Trophoblast cell (in vitro differentiated cells and primary cell): ENCODE measurements around the gene CRB2.

Experiments used
- DNase-seq, 2 donors: peaks; one replicate each; pipeline ENCODE4 v3.0.0-alpha.2; 2016
- H2AFZ ChIP-seq: 2 replicates; pipeline ENCODE4 v1.6.1; 2013; ENCODE audit warnings: low read length, moderate library complexity, mild to moderate bottlenecking; ENCODE audit not compliant: insufficient read depth, poor library complexity
- H2AK5ac ChIP-seq: 2 replicates; pipeline ENCODE4 v1.6.1; 2013; ENCODE audit warnings: mild to moderate bottlenecking, low read length
- H2BK120ac ChIP-seq: 2 replicates; pipeline ENCODE4 v1.6.1; 2013; ENCODE audit warnings: low read length, mild to moderate bottlenecking, moderate library complexity; ENCODE audit not compliant: insufficient read depth, poor library complexity
- H2BK12ac ChIP-seq: 2 replicates; pipeline ENCODE4 v1.6.1; 2013; ENCODE audit warnings: mild to moderate bottlenecking, low read length, moderate library complexity
- H2BK5ac ChIP-seq: 2 replicates; pipeline ENCODE4 v1.6.1; 2013; ENCODE audit warnings: low read length, low read depth, moderate library complexity, mild to moderate bottlenecking; ENCODE audit not compliant: poor library complexity
- H3K14ac ChIP-seq: 2 replicates; pipeline ENCODE4 v1.6.1; 2013; ENCODE audit warnings: mild to moderate bottlenecking, low read length
- H3K18ac ChIP-seq: 2 replicates; pipeline ENCODE4 v1.6.1; 2013; ENCODE audit warnings: mild to moderate bottlenecking, low read length
- H3K23ac ChIP-seq: 2 replicates; pipeline ENCODE4 v1.6.1; 2013; ENCODE audit warnings: low read length
- H3K27ac ChIP-seq: 2 replicates; pipeline ENCODE4 v1.5.1; 2013; ENCODE audit warnings: low read depth, mild to moderate bottlenecking, inconsistent platforms, low read length, moderate library complexity
- H3K27me3 ChIP-seq: 2 replicates; pipeline ENCODE4 v1.6.1; 2013; ENCODE audit warnings: inconsistent platforms, mild to moderate bottlenecking, low read length, moderate library complexity; ENCODE audit not compliant: insufficient read depth
- H3K36me3 ChIP-seq, 2 experiments: 1 replicate in 1 of 2; 2 replicates in 1 of 2; pipeline ENCODE4 v1.6.1; 2013; ENCODE audit warnings: low read length in 2 of 2, mild to moderate bottlenecking in 2 of 2, moderate library complexity in 1 of 2; ENCODE audit not compliant: insufficient read depth in 2 of 2, control insufficient read depth in 1 of 2
- H3K4ac ChIP-seq: 2 replicates; pipeline ENCODE4 v1.6.1; 2013; ENCODE audit warnings: low read depth, mild to moderate bottlenecking, low read length, moderate library complexity
- H3K4me1 ChIP-seq, 2 experiments: 1 replicate in 1 of 2; 2 replicates in 1 of 2; pipeline ENCODE4 v1.6.1; 2013; ENCODE audit warnings: low read length in 2 of 2, mild to moderate bottlenecking in 2 of 2, moderate library complexity in 1 of 2; ENCODE audit not compliant: insufficient read depth in 2 of 2, control insufficient read depth in 1 of 2
- H3K4me2 ChIP-seq: 2 replicates; pipeline ENCODE4 v1.6.1; 2013; ENCODE audit warnings: inconsistent platforms, mild to moderate bottlenecking, low read length, moderate library complexity
- H3K4me3 ChIP-seq: 2 replicates; pipeline ENCODE4 v1.5.1; 2013; ENCODE audit warnings: mild to moderate bottlenecking, low read depth, low read length, inconsistent platforms
- H3K79me1 ChIP-seq: one replicate; pipeline ENCODE4 v1.6.1; 2013; ENCODE audit warnings: low read length
- H3K79me2 ChIP-seq: 2 replicates; pipeline ENCODE4 v1.6.1; 2013; ENCODE audit warnings: low read length, mild to moderate bottlenecking; ENCODE audit not compliant: control insufficient read depth, insufficient read depth, poor library complexity
- H3K9ac ChIP-seq: 2 replicates; pipeline ENCODE4 v1.6.1; 2013; ENCODE audit warnings: mild to moderate bottlenecking, low read length
- H3K9me3 ChIP-seq: 2 replicates; pipeline ENCODE4 v1.6.1; 2013; ENCODE audit warnings: low read depth, mild to moderate bottlenecking, control low read depth, inconsistent platforms, low read length; ENCODE audit not compliant: insufficient read depth
- H4K12ac ChIP-seq: 2 replicates; pipeline ENCODE4 v1.6.1; 2013; ENCODE audit warnings: low read depth, mild to moderate bottlenecking, low read length, moderate library complexity
- H4K8ac ChIP-seq: 2 replicates; pipeline ENCODE4 v1.6.1; 2013; ENCODE audit warnings: low read depth, mild to moderate bottlenecking, low read length, moderate library complexity
- H4K91ac ChIP-seq: one replicate; pipeline ENCODE4 v1.6.1; 2013; ENCODE audit warnings: low read depth, mild to moderate bottlenecking, low read length, moderate library complexity
- WGBS: extraction: QIAGEN DNeasy Blood & Tissue Kit; methylation state at CpG from one replicate; pipeline ENCODE4 v1.1.7; 2013; ENCODE audit warnings: missing lambda C conversion rate; ENCODE audit not compliant: insufficient read length, insufficient coverage; ENCODE audit errors: extremely low coverage; 5-methylcytosine and 5-hydroxymethylcytosine counted together

CRB2 gene

DNA sequence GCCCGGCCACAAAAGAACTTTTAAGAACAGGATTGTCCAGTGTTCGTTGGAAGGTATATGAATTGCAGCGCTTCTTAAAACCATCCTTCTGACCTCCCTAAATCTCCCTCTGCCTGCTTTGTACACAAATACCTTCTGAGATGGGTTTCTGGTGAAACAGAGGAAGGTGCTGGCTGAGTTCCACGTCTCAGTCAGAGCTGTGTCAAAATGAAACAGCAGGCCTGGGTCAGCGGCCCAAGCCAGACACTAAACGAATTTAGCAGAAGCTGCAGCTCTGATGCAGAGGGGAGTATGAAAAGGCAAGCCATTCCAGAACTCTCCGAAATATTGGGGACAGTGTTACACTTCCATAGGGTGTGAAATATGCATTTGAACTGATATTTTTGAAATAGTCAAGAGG, 37.8 kb upstream of the CRB2 start:
- H3K27me3 ChIP-seq, result no peaks in the 10 kb centered on the region
- H4K91ac ChIP-seq, result no peak overlapping the region
- H3K79me2 ChIP-seq, result no peaks in the 10 kb centered on the region
- H4K8ac ChIP-seq, result no peak overlapping the region
- no peaks in the 10 kb centered on the region for H3K9me3 ChIP-seq
- no peak overlapping the region for H2BK120ac ChIP-seq
- no peak overlapping the region for H3K4me3 ChIP-seq
- no peaks in the 10 kb centered on the region for H3K79me1 ChIP-seq
- no peak overlapping the region for H3K4ac ChIP-seq
- no peak overlapping the region for H3K14ac ChIP-seq
- no peak overlapping the region for H2AK5ac ChIP-seq
- no peak overlapping the region for H2AFZ ChIP-seq
- no peak overlapping the region for H3K23ac ChIP-seq
- H3K9ac ChIP-seq, result no peak overlapping the region
- no peaks in the 10 kb centered on the region for H3K36me3 ChIP-seq
- H2BK5ac ChIP-seq, result no peak overlapping the region
- no peak overlapping the region for H3K18ac ChIP-seq
- DNase-seq, result no peak
- H3K4me2 ChIP-seq, result no peak overlapping the region
- WGBS, result no CpG with 5 or more reads among the region's 7 CpGs
- H4K12ac ChIP-seq, result no peak overlapping the region
- peaks cover 7 to 11% of the 10 kb centered on the region in 2 experiments for H3K4me1 ChIP-seq
- H3K27ac ChIP-seq, result no peak overlapping the region
- H2BK12ac ChIP-seq, result no peak overlapping the region

GRCh38 chr9:123318961-123319421, 37.0 kb upstream of the CRB2 start:
- no peak overlapping the region for H3K14ac ChIP-seq
- H3K4ac ChIP-seq, result no peak overlapping the region
- H3K36me3 ChIP-seq, result no peaks in the 10 kb centered on the region
- no peak overlapping the region for H3K18ac ChIP-seq
- H3K4me2 ChIP-seq, result no peak overlapping the region
- no peak overlapping the region for H2BK120ac ChIP-seq
- no peaks in the 10 kb centered on the region for H3K79me2 ChIP-seq
- no peak overlapping the region for H3K9ac ChIP-seq
- H2BK12ac ChIP-seq, result no peak overlapping the region
- H4K8ac ChIP-seq, result no peak overlapping the region
- no peak overlapping the region for H3K4me3 ChIP-seq
- no peak overlapping the region for H4K12ac ChIP-seq
- H3K79me1 ChIP-seq, result no peaks in the 10 kb centered on the region
- H4K91ac ChIP-seq, result no peak overlapping the region
- peaks cover 10 to 13% of the 10 kb centered on the region in 2 experiments for H3K4me1 ChIP-seq
- H3K27ac ChIP-seq, result no peak overlapping the region
- no peak overlapping the region for H3K23ac ChIP-seq
- no CpG with 5 or more reads among the region's 7 CpGs for WGBS
- H3K27me3 ChIP-seq, result no peaks in the 10 kb centered on the region
- no peak for DNase-seq
- no peak overlapping the region for H2AFZ ChIP-seq
- H3K9me3 ChIP-seq, result no peaks in the 10 kb centered on the region
- no peak overlapping the region for H2BK5ac ChIP-seq
- no peak overlapping the region for H2AK5ac ChIP-seq

DNA sequence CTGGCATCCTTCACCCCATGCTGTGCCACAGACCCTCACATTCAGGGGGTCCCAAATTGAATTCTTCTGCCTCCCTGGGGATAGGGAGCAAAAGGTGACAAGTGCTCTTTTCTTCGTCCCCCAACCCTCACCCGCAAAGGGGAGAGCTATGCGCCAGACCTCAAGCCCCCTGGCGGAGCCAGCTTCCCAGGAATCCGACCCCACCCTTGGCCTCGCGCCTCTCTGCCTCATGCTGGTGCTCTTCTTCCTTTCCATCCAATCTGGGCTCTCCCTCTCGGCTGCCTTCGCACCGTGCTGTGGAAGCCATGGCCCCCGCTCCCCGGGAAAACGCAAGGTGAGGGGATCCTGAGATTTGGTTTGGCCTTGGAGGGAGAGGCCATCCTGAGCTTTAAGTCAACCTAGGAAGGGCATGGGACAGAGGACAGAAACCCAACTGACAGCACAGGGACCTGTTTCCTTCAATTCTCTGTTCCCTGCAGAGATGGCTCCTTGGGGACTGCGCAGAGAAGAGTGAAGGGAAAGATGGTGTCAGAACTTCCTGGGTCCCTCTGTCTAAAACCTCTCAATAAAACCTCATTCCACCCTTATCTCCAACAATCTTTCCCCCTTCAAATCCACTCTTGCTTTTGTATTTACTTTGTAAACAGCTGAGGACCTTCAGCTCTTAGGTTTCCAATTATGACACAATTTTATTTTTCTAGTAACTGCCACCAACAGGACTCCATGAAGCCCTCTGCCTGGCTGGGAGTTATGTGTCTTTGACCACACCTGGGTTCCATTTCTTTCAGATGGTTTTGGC, 36.3 kb upstream of the CRB2 start:
- H3K4me1 ChIP-seq, result peaks cover 14 to 18% of the 10 kb centered on the region in 2 experiments
- no peaks in the 10 kb centered on the region for H3K79me2 ChIP-seq
- H3K14ac ChIP-seq, result no peak overlapping the region
- no peaks in the 10 kb centered on the region for H3K9me3 ChIP-seq
- H3K27me3 ChIP-seq, result no peaks in the 10 kb centered on the region
- no peak overlapping the region for H3K4ac ChIP-seq
- H3K23ac ChIP-seq, result no peak overlapping the region
- no peak overlapping the region for H2BK12ac ChIP-seq
- H3K18ac ChIP-seq, result no peak overlapping the region
- H2AFZ ChIP-seq, result no peak overlapping the region
- H3K36me3 ChIP-seq, result no peaks in the 10 kb centered on the region
- DNase-seq, result no peak
- H4K91ac ChIP-seq, result no peak overlapping the region
- no peak overlapping the region for H3K27ac ChIP-seq
- no peak overlapping the region for H3K4me3 ChIP-seq
- H2BK120ac ChIP-seq, result no peak overlapping the region
- H3K79me1 ChIP-seq, result no peaks in the 10 kb centered on the region
- H2BK5ac ChIP-seq, result no peak overlapping the region
- H2AK5ac ChIP-seq, result no peak overlapping the region
- no CpG with 5 or more reads among the region's 14 CpGs for WGBS
- H3K9ac ChIP-seq, result no peak overlapping the region
- H4K8ac ChIP-seq, result no peak overlapping the region
- H4K12ac ChIP-seq, result no peak overlapping the region
- no peak overlapping the region for H3K4me2 ChIP-seq

GRCh38 chr9:123320814-123321213, 35.2 kb upstream of the CRB2 start:
- no peak overlapping the region for H2AFZ ChIP-seq
- H3K14ac ChIP-seq, result no peak overlapping the region
- no peaks in the 10 kb centered on the region for H3K79me2 ChIP-seq
- H2BK5ac ChIP-seq, result no peak overlapping the region
- no peak for DNase-seq
- no peak overlapping the region for H3K18ac ChIP-seq
- no peak overlapping the region for H3K23ac ChIP-seq
- H3K4me1 ChIP-seq, result peaks cover 15 to 20% of the 10 kb centered on the region in 2 experiments
- no peak overlapping the region for H4K8ac ChIP-seq
- no peaks in the 10 kb centered on the region for H3K36me3 ChIP-seq
- no peak overlapping the region for H3K27ac ChIP-seq
- H4K91ac ChIP-seq, result no peak overlapping the region
- H2BK120ac ChIP-seq, result no peak overlapping the region
- WGBS, result no CpG with 5 or more reads among the region's 5 CpGs
- no peak overlapping the region for H3K4me3 ChIP-seq
- no peaks in the 10 kb centered on the region for H3K9me3 ChIP-seq
- no peak overlapping the region for H2AK5ac ChIP-seq
- no peaks in the 10 kb centered on the region for H3K27me3 ChIP-seq
- no peak overlapping the region for H3K4me2 ChIP-seq
- no peak overlapping the region for H4K12ac ChIP-seq
- no peak overlapping the region for H2BK12ac ChIP-seq
- H3K4ac ChIP-seq, result no peak overlapping the region
- H3K79me1 ChIP-seq, result no peaks in the 10 kb centered on the region
- H3K9ac ChIP-seq, result no peak overlapping the region
